H1 (cell line): Measurements from ENCODE around the gene SUSD1. TPM values are rescaled to one million over a fixed set of nuclear protein-coding genes. Genes with fewer than 3 reads are reported as not detected.

Experiments used
- CTCF ChIA-PET: fragments of 300-600 bp; sonication (Branson Sonifier 250); formaldehyde crosslinking; loops from one replicate; lab custom pipeline; 2021; ENCODE audit not compliant: partially characterized antibody; lab: Charles Lee
- POLR2A ChIA-PET: fragments of 300-600 bp; sonication (Branson Sonifier 250); formaldehyde crosslinking; loops from one replicate; lab custom pipeline; 2021; ENCODE audit warnings: inconsistent platforms; ENCODE audit not compliant: partially characterized antibody; lab: Charles Lee
- DNase-seq, 2 experiments: peaks; one replicate each; pipeline versions ENCODE4 v3.0.0 to v3.0.0-alpha.2; 2010 to 2022; ENCODE audit warnings: low spot score in 2 of 2, low read depth in 1 of 2, mixed read lengths in 1 of 2
- FAIRE-seq: peaks from 2 replicates; lab custom pipeline; 2011; peaks lifted over from hg19 to GRCh38; lab: Jason Lieb, UNC
- H2AFZ ChIP-seq: 2 replicates; pipeline ENCODE4 v1.8.1; 2012; ENCODE audit warnings: low read length, inconsistent platforms
- H2AK5ac ChIP-seq: 2 replicates; pipeline ENCODE4 v1.6.1; 2013; ENCODE audit warnings: low read depth, low read length
- H2BK120ac ChIP-seq: replicated peaks from 2 replicates; pipeline ENCODE3; 2013; ENCODE audit warnings: low read depth, low read length, inconsistent platforms
- H2BK12ac ChIP-seq: 2 replicates; pipeline ENCODE4 v1.6.1; 2013; ENCODE audit warnings: low read depth, low read length
- H2BK15ac ChIP-seq: 2 replicates; pipeline ENCODE4 v1.6.1; 2013; ENCODE audit warnings: low read length
- H2BK20ac ChIP-seq: 2 replicates; pipeline ENCODE4 v1.6.1; 2013; ENCODE audit warnings: low read length
- H2BK5ac ChIP-seq: 2 replicates; pipeline ENCODE4 v1.6.1; 2013; ENCODE audit warnings: low read depth, low read length
- H3K14ac ChIP-seq: 2 replicates; pipeline ENCODE4 v1.6.1; 2013; ENCODE audit warnings: inconsistent platforms; ENCODE audit not compliant: insufficient read length
- H3K18ac ChIP-seq: 2 replicates; pipeline ENCODE4 v1.6.1; 2013; ENCODE audit warnings: low read length; ENCODE audit errors: extremely low read depth
- H3K23ac ChIP-seq: 2 replicates; pipeline ENCODE4 v1.6.1; 2013; ENCODE audit warnings: inconsistent platforms; ENCODE audit not compliant: insufficient read length
- H3K23me2 ChIP-seq: 2 replicates; pipeline ENCODE4 v1.6.1; 2013; ENCODE audit warnings: low read depth, low read length
- H3K27ac ChIP-seq: 2 replicates; pipeline ENCODE4 v1.6.1; 2011; ENCODE audit warnings: low read depth, low read length, inconsistent platforms
- H3K27me3 ChIP-seq, 4 experiments: replicated peaks in 1 of 4; 1 replicate in 1 of 4; 2 replicates in 3 of 4; pipeline versions ENCODE4 v1.6.1 to v1.8.1; 2011 to 2013; ENCODE audit warnings: low read length in 3 of 4, mild to moderate bottlenecking in 3 of 4, inconsistent platforms in 2 of 4, mixed read lengths in 2 of 4, moderate library complexity in 1 of 4; ENCODE audit not compliant: control insufficient read depth in 3 of 4, insufficient read depth in 3 of 4; ENCODE audit errors: extremely low read depth in 1 of 4
- H3K36me3 ChIP-seq, 4 experiments: 2 replicates each; pipeline versions ENCODE4 v1.6.1 to v1.8.1; 2011 to 2013; ENCODE audit warnings: mild to moderate bottlenecking in 4 of 4, low read length in 3 of 4, moderate library complexity in 2 of 4, control low read depth in 1 of 4, inconsistent platforms in 1 of 4; ENCODE audit not compliant: insufficient read depth in 4 of 4, control insufficient read depth in 2 of 4
- H3K4ac ChIP-seq: replicated peaks from 2 replicates; pipeline ENCODE3; 2013; ENCODE audit warnings: low read length, low read depth, mixed read lengths, inconsistent platforms; ENCODE audit not compliant: insufficient read length
- H3K4me1 ChIP-seq, 4 experiments: replicated peaks in 1 of 4; 1 replicate in 1 of 4; 2 replicates in 3 of 4; pipeline versions ENCODE4 v1.6.1 to v1.8.1; 2011 to 2013; ENCODE audit warnings: low read length in 3 of 4, inconsistent platforms in 2 of 4, mixed read lengths in 1 of 4; ENCODE audit not compliant: insufficient read depth in 4 of 4, control insufficient read depth in 3 of 4
- H3K4me2 ChIP-seq, 2 experiments: 2 replicates each; pipeline versions ENCODE4 v1.6.1 to v1.8.1; 2011 to 2013; ENCODE audit warnings: low read depth in 2 of 2, low read length in 2 of 2, control low read depth in 1 of 2, inconsistent platforms in 1 of 2, mild to moderate bottlenecking in 1 of 2; ENCODE audit not compliant: insufficient read depth in 1 of 2
- H3K4me3 ChIP-seq, 4 experiments: fragments of 200-600, 300-600 bp in 1 of 4; sonication (generic), shearing (Covaris generic), sonication (Bioruptor Twin) in 1 of 4; 2 replicates each; pipeline versions ENCODE4 v1.5.1 to v1.8.1; 2011 to 2016; ENCODE audit warnings: low read length in 4 of 4, low read depth in 3 of 4, control low read depth in 2 of 4, inconsistent platforms in 2 of 4, mild to moderate bottlenecking in 2 of 4, mixed read lengths in 1 of 4, moderate library complexity in 1 of 4; ENCODE audit not compliant: insufficient read depth in 2 of 4; ENCODE audit errors: extremely low read depth in 1 of 4
- H3K56ac ChIP-seq: replicated peaks from 2 replicates; pipeline ENCODE3; 2013; ENCODE audit warnings: low read depth, mild to moderate bottlenecking, mixed read lengths, low read length, inconsistent platforms; ENCODE audit not compliant: insufficient read length
- H3K79me1 ChIP-seq: 2 replicates; pipeline ENCODE4 v1.6.1; 2013; ENCODE audit warnings: low read depth, low read length, control low read depth
- H3K79me2 ChIP-seq, 2 experiments: 2 replicates each; pipeline versions ENCODE4 v1.6.1 to v1.8.1; 2012 to 2013; ENCODE audit warnings: low read length in 2 of 2, mild to moderate bottlenecking in 2 of 2, inconsistent platforms in 1 of 2; ENCODE audit not compliant: insufficient read depth in 2 of 2, control insufficient read depth in 1 of 2
- H3K9ac ChIP-seq, 4 experiments: replicated peaks in 1 of 4; 1 replicate in 1 of 4; 2 replicates in 3 of 4; pipeline versions ENCODE4 v1.6.1 to v1.8.1; 2011 to 2013; ENCODE audit warnings: low read depth in 3 of 4, low read length in 3 of 4, control low read depth in 2 of 4, mild to moderate bottlenecking in 2 of 4, moderate library complexity in 2 of 4, inconsistent platforms in 1 of 4; ENCODE audit errors: extremely low read depth in 1 of 4
- H3K9me3 ChIP-seq, 2 experiments: 2 replicates each; pipeline versions ENCODE4 v1.6.1 to v1.8.1; 2012 to 2013; ENCODE audit warnings: mild to moderate bottlenecking in 2 of 2, moderate library complexity in 2 of 2, control low read depth in 1 of 2, inconsistent platforms in 1 of 2, low read depth in 1 of 2, low read length in 1 of 2, mixed read lengths in 1 of 2; ENCODE audit not compliant: insufficient read depth in 2 of 2
- H4K20me1 ChIP-seq, 2 experiments: replicated peaks in 1 of 2; 2 replicates each; pipeline versions ENCODE3 to v1.8.1; 2011 to 2013; ENCODE audit warnings: inconsistent platforms in 2 of 2, low read length in 2 of 2, mild to moderate bottlenecking in 1 of 2; ENCODE audit not compliant: insufficient read depth in 2 of 2, control insufficient read depth in 1 of 2
- H4K5ac ChIP-seq: 2 replicates; pipeline ENCODE4 v1.6.1; 2013; ENCODE audit warnings: low read length, low read depth, mixed read lengths, inconsistent platforms; ENCODE audit not compliant: insufficient read length
- H4K8ac ChIP-seq: 2 replicates; pipeline ENCODE4 v1.8.0; 2013; ENCODE audit warnings: mild to moderate bottlenecking, moderate library complexity, low read length, inconsistent platforms; ENCODE audit not compliant: insufficient read depth; ENCODE audit errors: extremely low read depth
- H4K91ac ChIP-seq: replicated peaks from 2 replicates; pipeline ENCODE3; 2013; ENCODE audit warnings: low read length, mixed read lengths, inconsistent platforms; ENCODE audit not compliant: insufficient read length
- BACH1 ChIP-seq: IDR thresholded peaks from 2 replicates; pipeline ENCODE4 v1.6.1; 2012; ENCODE audit warnings: low read length, improper control_type of control experiment
- EP300 ChIP-seq, 2 experiments: IDR thresholded peaks; 1 replicate in 1 of 2; 2 replicates in 1 of 2; pipeline ENCODE4 v1.6.1; 2011 to 2012; ENCODE audit warnings: low read depth in 2 of 2, low read length in 2 of 2, mild to moderate bottlenecking in 2 of 2, borderline replicate concordance in 1 of 2, inconsistent platforms in 1 of 2, moderate library complexity in 1 of 2
- GABPA ChIP-seq: IDR thresholded peaks from 2 replicates; pipeline ENCODE4 v1.6.1; 2011; ENCODE audit warnings: mild to moderate bottlenecking, low read length, moderate library complexity, borderline replicate concordance; ENCODE audit not compliant: insufficient read depth
- HDAC2 ChIP-seq, 2 experiments: fragments of 300-600 bp in 1 of 2; sonication (generic) in 1 of 2; IDR thresholded peaks; 2 replicates each; pipeline ENCODE4 v1.6.1; 2011 to 2012; ENCODE audit warnings: low read depth in 2 of 2, low read length in 2 of 2, mild to moderate bottlenecking in 2 of 2, moderate library complexity in 2 of 2, borderline replicate concordance in 1 of 2, inconsistent platforms in 1 of 2
- HDAC6 ChIP-seq: IDR thresholded peaks from one replicate; pipeline ENCODE4 v1.7.1; 2012; ENCODE audit warnings: low read depth, mild to moderate bottlenecking, inconsistent platforms, low read length, moderate library complexity
- JUND ChIP-seq: IDR thresholded peaks from 2 replicates; pipeline ENCODE4 v1.6.1; 2011; ENCODE audit warnings: mild to moderate bottlenecking, improper control_type of control experiment, low read length
- KDM4A ChIP-seq: IDR thresholded peaks from one replicate; pipeline ENCODE4 v1.7.1; 2012; ENCODE audit warnings: low read depth, mild to moderate bottlenecking, moderate library complexity, low read length, inconsistent platforms; ENCODE audit not compliant: severe bottlenecking
- NRF1 ChIP-seq: IDR thresholded peaks from 2 replicates; pipeline ENCODE4 v1.6.1; 2011; ENCODE audit warnings: mild to moderate bottlenecking, low read depth, low read length, improper control_type of control experiment
- TAF7 ChIP-seq: optimal IDR thresholded peaks from 2 replicates; pipeline ENCODE3; 2011; ENCODE audit warnings: low read depth, mild to moderate bottlenecking, inconsistent platforms, low read length, moderate library complexity, borderline replicate concordance
- WGBS, 2 experiments: shearing (Covaris generic) in 1 of 2; methylation state at CpG; one replicate each; pipeline versions ENCODE4 v1.1.6 to v1.1.7; 2013 to 2015; ENCODE audit warnings: low lambda C conversion rate in 2 of 2, mixed read lengths in 2 of 2, inconsistent platforms in 1 of 2, low coverage in 1 of 2, missing lambda C conversion rate in 1 of 2; ENCODE audit not compliant: insufficient replicate concordance in 2 of 2, insufficient coverage in 1 of 2, insufficient read length in 1 of 2; ENCODE audit errors: extremely low coverage in 1 of 2, missing lambda C conversion rate in 1 of 2; 5-methylcytosine and 5-hydroxymethylcytosine counted together
- polyA plus RNA-seq, 7 experiments: library from polyadenylated mRNA; depleted of rRNA in 3 of 7; stranded (reverse) in 5 of 7; unstranded in 2 of 7; fragments of >200 nt in 5 of 7; fragments of 200-250 nt in 2 of 7; gene quantifications; 1 replicate in 5 of 7; 2 replicates in 1 of 7; 4 replicates in 1 of 7; pipeline versions ENCODE4 v1.2.1 to v1.2.3, GENCODE V29; 2011 to 2013; ENCODE audit warnings: missing spikeins in 2 of 7, mixed read lengths in 2 of 7
- total RNA-seq: library from RNA; stranded (reverse); fragmentation: NEBNext Ultra II Directional; extraction: Animal tissue kit (Norgen Biotek cat#: 25700); gene quantifications from 2 replicates; pipeline ENCODE4 v1.2.1, GENCODE V29; 2021
- TF ChIP-seq, protein P1 (sequence below), 3 experiments: IDR thresholded peaks; 1 replicate in 2 of 3; 2 replicates in 1 of 3; pipeline versions ENCODE4 v1.5.1 to v1.6.1; 2011; ENCODE audit warnings: low read length in 3 of 3, mild to moderate bottlenecking in 3 of 3, inconsistent platforms in 2 of 3, low read depth in 1 of 3, moderate library complexity in 1 of 3; ENCODE audit not compliant: insufficient read depth in 1 of 3; ENCODE audit errors: control extremely low read depth in 1 of 3

Gene SUSD1
- total and polyA plus RNA-seq, 2 of the 8 experiments (the other 6 are each of a cell fraction or from before 2014, with no cell fraction given) = 2.8 to 7.2 TPM

DNA sequence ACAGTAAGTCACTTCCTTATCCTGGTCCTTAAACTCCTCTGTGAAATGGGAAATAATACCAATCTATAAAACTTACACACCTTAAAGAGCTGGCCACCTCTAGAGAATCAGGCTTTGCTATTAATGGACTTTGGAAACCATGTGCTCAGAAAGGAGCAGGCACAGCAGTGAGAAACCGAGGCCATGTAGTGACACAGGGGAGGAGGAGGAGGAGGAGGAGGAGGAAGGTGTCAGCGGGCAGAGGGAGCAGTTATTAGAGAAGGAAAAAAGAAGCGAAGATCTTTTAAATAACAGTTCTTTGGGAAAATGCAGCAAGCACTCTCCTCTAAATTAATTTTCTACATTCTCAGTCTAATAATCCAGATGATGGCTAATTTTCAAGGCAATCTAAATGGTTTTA lies 38.0 kb downstream of the SUSD1 start:
- Histone ChIP-seq H3K27me3 (no peaks in the 10 kb centered on the region), H4K20me1 (no peaks in the 10 kb centered on the region), H3K9me3 (no peaks in the 10 kb centered on the region; a peak in 1 of 4 replicates), H4K91ac (no peak overlapping the region), H4K5ac (no peak overlapping the region), H3K4ac (no peak overlapping the region), H3K4me3 (no peak overlapping the region), H3K56ac (no peak overlapping the region), H3K9ac (no peak overlapping the region), H3K4me2 (no peak overlapping the region), H3K23me2 (no peaks in the 10 kb centered on the region), H4K8ac (no peak overlapping the region), H3K27ac (no peak overlapping the region), H3K36me3 (0 out of 8 replicates have a peak, but pooled peaks cover 0 to 3% (median 0%) of the 10 kb centered on the region in 4 experiments), H3K18ac (no peak overlapping the region), H2BK20ac (no peak overlapping the region), H3K79me2 (no peaks in the 10 kb centered on the region), H2AFZ (no peak overlapping the region), H2AK5ac (no peak overlapping the region), H2BK15ac (no peak overlapping the region), H3K4me1 (no peaks in the 10 kb centered on the region), H2BK12ac (no peak overlapping the region), H3K23ac (no peak overlapping the region), H3K79me1 (no peaks in the 10 kb centered on the region), H2BK120ac (no peak overlapping the region), H2BK5ac (no peak overlapping the region), H3K14ac (no peak overlapping the region)
- POLR2A ChIA-PET = no interaction called here
- CTCF ChIA-PET = interaction anchor here (0.9 to 1.3 kb wide), 2 partner anchors 9 to 23 kb away, joined by 4 to 7 read pairs; no protein-coding TSS in a partner anchor
- no peak for FAIRE-seq
- no peak for DNase-seq
- 79% methylated on average over 3 of the region's 3 CpGs; no CpG with 5 or more reads in 1 of the 2 experiments for WGBS, 2 experiments
- no peak for TF ChIP-seq HDAC2 (IDR thresholded peaks at IDR 0.05; ENCODE audit: borderline replicate concordance in 1 of 2, low read depth in 2 of 2, low read length in 2 of 2)
- no peak for TF ChIP-seq EP300 (IDR thresholded peaks at IDR 0.05; ENCODE audit: borderline replicate concordance in 1 of 2, low read depth in 2 of 2, low read length in 2 of 2)
- TF ChIP-seq KDM4A = no peak
- TF ChIP-seq NRF1 = no peak
- TF ChIP-seq GABPA = no peak
- TF ChIP-seq, protein P1, sequence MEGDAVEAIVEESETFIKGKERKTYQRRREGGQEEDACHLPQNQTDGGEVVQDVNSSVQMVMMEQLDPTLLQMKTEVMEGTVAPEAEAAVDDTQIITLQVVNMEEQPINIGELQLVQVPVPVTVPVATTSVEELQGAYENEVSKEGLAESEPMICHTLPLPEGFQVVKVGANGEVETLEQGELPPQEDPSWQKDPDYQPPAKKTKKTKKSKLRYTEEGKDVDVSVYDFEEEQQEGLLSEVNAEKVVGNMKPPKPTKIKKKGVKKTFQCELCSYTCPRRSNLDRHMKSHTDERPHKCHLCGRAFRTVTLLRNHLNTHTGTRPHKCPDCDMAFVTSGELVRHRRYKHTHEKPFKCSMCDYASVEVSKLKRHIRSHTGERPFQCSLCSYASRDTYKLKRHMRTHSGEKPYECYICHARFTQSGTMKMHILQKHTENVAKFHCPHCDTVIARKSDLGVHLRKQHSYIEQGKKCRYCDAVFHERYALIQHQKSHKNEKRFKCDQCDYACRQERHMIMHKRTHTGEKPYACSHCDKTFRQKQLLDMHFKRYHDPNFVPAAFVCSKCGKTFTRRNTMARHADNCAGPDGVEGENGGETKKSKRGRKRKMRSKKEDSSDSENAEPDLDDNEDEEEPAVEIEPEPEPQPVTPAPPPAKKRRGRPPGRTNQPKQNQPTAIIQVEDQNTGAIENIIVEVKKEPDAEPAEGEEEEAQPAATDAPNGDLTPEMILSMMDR (IDR thresholded peaks at IDR 0.05; ENCODE audit: control extremely low read depth in 1 of 3, insufficient read depth in 1 of 3, low read depth in 1 of 3, low read length in 3 of 3) = no peak
- no peak for TF ChIP-seq HDAC6
- no peak for TF ChIP-seq JUND
- no peak for TF ChIP-seq TAF7
- no peak for TF ChIP-seq BACH1
